ENCODE measurements around the gene A3GALT2.

DNA sequence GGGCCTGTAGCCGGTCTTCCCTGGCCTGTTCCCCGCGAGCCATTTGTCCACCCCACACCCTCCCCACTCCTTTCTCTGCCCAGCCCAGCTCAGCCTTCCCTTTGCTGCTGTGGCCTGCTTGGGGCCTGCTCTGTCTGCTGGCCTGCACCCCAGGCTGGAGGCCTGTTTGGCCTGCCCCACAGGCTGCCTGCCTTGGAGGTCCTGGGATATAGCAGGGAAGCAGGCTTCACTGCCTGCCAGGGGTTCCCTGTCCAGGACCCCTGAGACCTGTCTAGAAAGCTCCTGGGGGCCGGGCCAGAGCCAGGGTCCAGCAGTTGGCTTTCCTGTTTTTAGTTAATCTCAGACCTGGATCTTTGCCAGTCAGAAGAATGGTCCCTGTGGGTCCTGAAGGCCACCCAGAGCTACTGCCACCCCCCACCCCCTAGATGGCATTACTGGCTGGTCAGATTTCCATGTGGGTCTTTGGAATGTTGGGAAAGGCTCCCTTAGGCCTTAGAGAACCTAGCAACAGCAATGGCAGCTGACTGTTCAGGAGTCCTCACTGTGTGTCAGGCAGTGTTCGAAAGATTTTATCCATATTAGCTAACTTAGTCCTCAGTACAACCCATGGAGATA lies 56.9 kb downstream of the A3GALT2 start:
- TF ChIP-seq CTCF (IDR thresholded peaks at IDR 0.05) (no peak), ATF6 (CRISPR knock-in tag; IDR thresholded peaks at IDR 0.05) (no peak), CREB1 (CRISPR knock-in tag; IDR thresholded peaks at IDR 0.05) (no peak), JUN (CRISPR knock-in tag; IDR thresholded peaks at IDR 0.05) (no peak), PREB (CRISPR knock-in tag; IDR thresholded peaks at IDR 0.05; ENCODE audit: borderline replicate concordance) (no peak), ZNF317 (CRISPR knock-in tag; IDR thresholded peaks at IDR 0.05; ENCODE audit: borderline replicate concordance, low read depth) (no peak), CREM (CRISPR knock-in tag; IDR thresholded peaks at IDR 0.05) (no peak)
- TF ChIP-seq, protein P1, sequence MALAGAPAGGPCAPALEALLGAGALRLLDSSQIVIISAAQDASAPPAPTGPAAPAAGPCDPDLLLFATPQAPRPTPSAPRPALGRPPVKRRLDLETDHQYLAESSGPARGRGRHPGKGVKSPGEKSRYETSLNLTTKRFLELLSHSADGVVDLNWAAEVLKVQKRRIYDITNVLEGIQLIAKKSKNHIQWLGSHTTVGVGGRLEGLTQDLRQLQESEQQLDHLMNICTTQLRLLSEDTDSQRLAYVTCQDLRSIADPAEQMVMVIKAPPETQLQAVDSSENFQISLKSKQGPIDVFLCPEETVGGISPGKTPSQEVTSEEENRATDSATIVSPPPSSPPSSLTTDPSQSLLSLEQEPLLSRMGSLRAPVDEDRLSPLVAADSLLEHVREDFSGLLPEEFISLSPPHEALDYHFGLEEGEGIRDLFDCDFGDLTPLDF (CRISPR knock-in tag; IDR thresholded peaks at IDR 0.05), result no peak
- TF ChIP-seq, protein P2, sequence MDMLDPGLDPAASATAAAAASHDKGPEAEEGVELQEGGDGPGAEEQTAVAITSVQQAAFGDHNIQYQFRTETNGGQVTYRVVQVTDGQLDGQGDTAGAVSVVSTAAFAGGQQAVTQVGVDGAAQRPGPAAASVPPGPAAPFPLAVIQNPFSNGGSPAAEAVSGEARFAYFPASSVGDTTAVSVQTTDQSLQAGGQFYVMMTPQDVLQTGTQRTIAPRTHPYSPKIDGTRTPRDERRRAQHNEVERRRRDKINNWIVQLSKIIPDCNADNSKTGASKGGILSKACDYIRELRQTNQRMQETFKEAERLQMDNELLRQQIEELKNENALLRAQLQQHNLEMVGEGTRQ (CRISPR knock-in tag; IDR thresholded peaks at IDR 0.05), result no peak
- TF ChIP-seq, protein P3, sequence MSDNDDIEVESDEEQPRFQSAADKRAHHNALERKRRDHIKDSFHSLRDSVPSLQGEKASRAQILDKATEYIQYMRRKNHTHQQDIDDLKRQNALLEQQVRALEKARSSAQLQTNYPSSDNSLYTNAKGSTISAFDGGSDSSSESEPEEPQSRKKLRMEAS (CRISPR knock-in tag; IDR thresholded peaks at IDR 0.05), result no peak
- TF ChIP-seq, protein P4, sequence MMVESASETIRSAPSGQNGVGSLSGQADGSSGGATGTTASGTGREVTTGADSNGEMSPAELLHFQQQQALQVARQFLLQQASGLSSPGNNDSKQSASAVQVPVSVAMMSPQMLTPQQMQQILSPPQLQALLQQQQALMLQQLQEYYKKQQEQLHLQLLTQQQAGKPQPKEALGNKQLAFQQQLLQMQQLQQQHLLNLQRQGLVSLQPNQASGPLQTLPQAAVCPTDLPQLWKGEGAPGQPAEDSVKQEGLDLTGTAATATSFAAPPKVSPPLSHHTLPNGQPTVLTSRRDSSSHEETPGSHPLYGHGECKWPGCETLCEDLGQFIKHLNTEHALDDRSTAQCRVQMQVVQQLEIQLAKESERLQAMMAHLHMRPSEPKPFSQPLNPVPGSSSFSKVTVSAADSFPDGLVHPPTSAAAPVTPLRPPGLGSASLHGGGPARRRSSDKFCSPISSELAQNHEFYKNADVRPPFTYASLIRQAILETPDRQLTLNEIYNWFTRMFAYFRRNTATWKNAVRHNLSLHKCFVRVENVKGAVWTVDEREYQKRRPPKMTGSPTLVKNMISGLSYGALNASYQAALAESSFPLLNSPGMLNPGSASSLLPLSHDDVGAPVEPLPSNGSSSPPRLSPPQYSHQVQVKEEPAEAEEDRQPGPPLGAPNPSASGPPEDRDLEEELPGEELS (CRISPR knock-in tag; IDR thresholded peaks at IDR 0.05), result no peak
- TF ChIP-seq, protein P5, sequence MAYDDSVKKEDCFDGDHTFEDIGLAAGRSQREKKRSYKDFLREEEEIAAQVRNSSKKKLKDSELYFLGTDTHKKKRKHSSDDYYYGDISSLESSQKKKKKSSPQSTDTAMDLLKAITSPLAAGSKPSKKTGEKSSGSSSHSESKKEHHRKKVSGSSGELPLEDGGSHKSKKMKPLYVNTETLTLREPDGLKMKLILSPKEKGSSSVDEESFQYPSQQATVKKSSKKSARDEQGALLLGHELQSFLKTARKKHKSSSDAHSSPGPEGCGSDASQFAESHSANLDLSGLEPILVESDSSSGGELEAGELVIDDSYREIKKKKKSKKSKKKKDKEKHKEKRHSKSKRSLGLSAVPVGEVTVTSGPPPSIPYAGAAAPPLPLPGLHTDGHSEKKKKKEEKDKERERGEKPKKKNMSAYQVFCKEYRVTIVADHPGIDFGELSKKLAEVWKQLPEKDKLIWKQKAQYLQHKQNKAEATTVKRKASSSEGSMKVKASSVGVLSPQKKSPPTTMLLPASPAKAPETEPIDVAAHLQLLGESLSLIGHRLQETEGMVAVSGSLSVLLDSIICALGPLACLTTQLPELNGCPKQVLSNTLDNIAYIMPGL (CRISPR knock-in tag; IDR thresholded peaks at IDR 0.05), result no peak

Data from WTC11 (cell line).